ENCODE measurements around the gene SPTBN5. TPM values are rescaled to one million over a fixed set of nuclear protein-coding genes. Genes with fewer than 3 reads are reported as not detected.

Gene SPTBN5
- total RNA-seq, 3 donors from 2014 or later (not counting 1 experiment from before 2014, with no cell fraction given), result 4.1 to 6.0 (median 5.2) TPM

DNA sequence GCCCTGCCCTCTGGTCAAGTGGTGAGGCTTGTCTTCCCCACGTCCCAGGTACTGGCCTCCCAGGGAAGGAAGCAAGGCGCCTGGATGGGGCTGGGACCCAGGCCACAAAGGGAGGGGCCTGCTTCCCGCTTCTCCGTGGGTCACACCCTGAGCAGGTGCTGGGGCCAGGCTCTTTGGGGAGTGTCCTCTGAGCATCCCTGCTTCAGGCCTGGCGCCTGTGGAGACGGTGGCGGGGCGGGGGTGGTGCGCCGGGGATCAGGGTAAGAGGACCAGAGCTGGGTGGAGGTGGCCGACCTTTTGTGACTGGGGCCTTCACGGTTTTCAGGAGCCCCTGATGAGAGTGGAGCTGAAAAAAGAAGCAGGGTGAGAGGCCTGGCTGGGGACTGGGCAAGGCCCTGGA lies 51.6 kb downstream of the SPTBN5 start:
- DNase-seq (no peak), ATAC-seq (no peak)
- Mint-ChIP-seq H3K36me3 (no peaks in the 10 kb centered on the region), H3K27ac (no peak overlapping the region), H3K4me3 (no peak overlapping the region), H3K9me3 (no peaks in the 10 kb centered on the region), H3K27me3 (ENCODE audit: low read depth in 2 of 2) (no peaks in the 10 kb centered on the region), H3K4me1 (peaks cover 0 to 13% of the 10 kb centered on the region in 2 donors)
- no peak overlapping the region for H3K27ac ChIP-seq (ENCODE audit: low read length)
- H3K4me3 ChIP-seq (ENCODE audit: low read length), result no peak overlapping the region
- TF ChIP-seq, protein P1, sequence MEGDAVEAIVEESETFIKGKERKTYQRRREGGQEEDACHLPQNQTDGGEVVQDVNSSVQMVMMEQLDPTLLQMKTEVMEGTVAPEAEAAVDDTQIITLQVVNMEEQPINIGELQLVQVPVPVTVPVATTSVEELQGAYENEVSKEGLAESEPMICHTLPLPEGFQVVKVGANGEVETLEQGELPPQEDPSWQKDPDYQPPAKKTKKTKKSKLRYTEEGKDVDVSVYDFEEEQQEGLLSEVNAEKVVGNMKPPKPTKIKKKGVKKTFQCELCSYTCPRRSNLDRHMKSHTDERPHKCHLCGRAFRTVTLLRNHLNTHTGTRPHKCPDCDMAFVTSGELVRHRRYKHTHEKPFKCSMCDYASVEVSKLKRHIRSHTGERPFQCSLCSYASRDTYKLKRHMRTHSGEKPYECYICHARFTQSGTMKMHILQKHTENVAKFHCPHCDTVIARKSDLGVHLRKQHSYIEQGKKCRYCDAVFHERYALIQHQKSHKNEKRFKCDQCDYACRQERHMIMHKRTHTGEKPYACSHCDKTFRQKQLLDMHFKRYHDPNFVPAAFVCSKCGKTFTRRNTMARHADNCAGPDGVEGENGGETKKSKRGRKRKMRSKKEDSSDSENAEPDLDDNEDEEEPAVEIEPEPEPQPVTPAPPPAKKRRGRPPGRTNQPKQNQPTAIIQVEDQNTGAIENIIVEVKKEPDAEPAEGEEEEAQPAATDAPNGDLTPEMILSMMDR (IDR thresholded peaks at IDR 0.05), result no peak
- intact Hi-C loops (cut with micrococcal nuclease), result no loop called here
- peaks cover 27% of the 10 kb centered on the region for H3K36me3 ChIP-seq (ENCODE audit: control insufficient read depth, insufficient read depth, low read length)
- H3K9me3 ChIP-seq (ENCODE audit: control insufficient read depth, insufficient read depth, low read length), result no peaks in the 10 kb centered on the region
- 85% methylated on average over 11 of the region's 12 CpGs for WGBS (ENCODE audit: insufficient coverage)
- no peaks in the 10 kb centered on the region for H3K27me3 ChIP-seq (ENCODE audit: control insufficient read depth, insufficient read depth, low read length)
- peaks cover 24% of the 10 kb centered on the region for H3K4me1 ChIP-seq (ENCODE audit: control insufficient read depth, insufficient read depth, low read length)

DNA sequence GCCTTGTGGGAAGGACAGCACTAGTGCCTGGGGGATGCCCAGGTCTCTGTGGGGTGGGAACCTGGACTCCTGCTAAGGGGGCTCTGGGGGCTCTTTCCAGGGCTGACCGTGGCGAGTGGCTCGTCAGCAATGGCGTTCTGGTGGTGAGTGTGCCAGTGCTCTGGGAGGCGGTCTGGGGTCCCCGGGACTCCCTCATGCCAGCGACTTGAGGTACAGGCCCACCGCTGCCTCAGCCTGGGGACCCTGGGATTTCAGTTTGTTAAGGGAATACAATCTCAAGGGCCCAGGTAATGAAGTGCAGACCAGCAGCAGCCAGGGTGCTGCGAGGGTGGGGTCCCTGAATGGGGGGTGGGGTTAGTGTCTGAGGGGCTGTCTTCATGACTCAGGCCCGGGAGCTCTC lies 52.7 kb downstream of the SPTBN5 start:
- TF ChIP-seq, protein P1 (IDR thresholded peaks at IDR 0.05), result no peak
- Histone ChIP-seq H3K9me3 (ENCODE audit: control insufficient read depth, insufficient read depth, low read length) (no peaks in the 10 kb centered on the region), H3K27ac (ENCODE audit: low read length) (no peak overlapping the region), H3K4me1 (ENCODE audit: control insufficient read depth, insufficient read depth, low read length) (peaks cover 24% of the 10 kb centered on the region), H3K36me3 (ENCODE audit: control insufficient read depth, insufficient read depth, low read length) (peaks cover 30% of the 10 kb centered on the region), H3K27me3 (ENCODE audit: control insufficient read depth, insufficient read depth, low read length) (no peaks in the 10 kb centered on the region), H3K4me3 (ENCODE audit: low read length) (no peak overlapping the region)
- Mint-ChIP-seq H3K4me3 (no peak overlapping the region), H3K36me3 (no peaks in the 10 kb centered on the region), H3K27ac (peak overlapping the region in 1 of 2 donors; percentile 68), H3K4me1 (peaks cover 0 to 13% of the 10 kb centered on the region in 2 donors), H3K27me3 (ENCODE audit: low read depth in 2 of 2) (no peaks in the 10 kb centered on the region), H3K9me3 (no peaks in the 10 kb centered on the region)
- DNase-seq, result no peak
- 96% methylated on average over 10 of the region's 10 CpGs for WGBS (ENCODE audit: insufficient coverage)
- no peak for ATAC-seq
- intact Hi-C loops (cut with micrococcal nuclease), result no loop called here

DNA sequence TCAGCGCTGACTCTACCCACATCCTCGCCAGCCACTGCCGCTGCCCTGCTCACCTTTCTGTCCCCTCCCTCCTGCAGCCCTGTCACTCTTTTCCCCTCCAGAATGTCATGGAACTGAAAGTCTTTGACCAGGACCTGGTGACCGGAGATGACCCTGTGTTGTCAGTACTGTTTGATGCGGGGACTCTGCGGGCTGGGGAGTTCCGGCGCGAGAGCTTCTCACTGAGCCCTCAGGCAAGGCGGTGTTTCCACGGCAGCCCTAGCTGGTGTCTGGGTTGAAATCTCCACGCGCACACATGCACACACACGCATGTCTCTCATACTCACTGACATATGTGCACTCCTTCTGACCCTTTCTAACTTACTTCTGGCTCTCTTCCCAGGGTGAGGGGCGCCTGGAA lies 53.2 kb downstream of the SPTBN5 start:
- intact Hi-C loops (cut with micrococcal nuclease), result no loop called here
- no peak for DNase-seq
- TF ChIP-seq, protein P1 (IDR thresholded peaks at IDR 0.05), result no peak
- no peaks in the 10 kb centered on the region for H3K27me3 ChIP-seq (ENCODE audit: control insufficient read depth, insufficient read depth, low read length)
- Mint-ChIP-seq H3K36me3 (no peaks in the 10 kb centered on the region), H3K4me1 (peaks cover 0 to 13% of the 10 kb centered on the region in 2 donors), H3K9me3 (no peaks in the 10 kb centered on the region), H3K4me3 (no peak overlapping the region), H3K27ac (peak overlapping the region in 1 of 2 donors; percentile 68), H3K27me3 (ENCODE audit: low read depth in 2 of 2) (no peaks in the 10 kb centered on the region)
- WGBS (ENCODE audit: insufficient coverage), result 86% methylated on average over 14 of the region's 15 CpGs
- no peak overlapping the region for H3K4me3 ChIP-seq (ENCODE audit: low read length)
- peaks cover 24% of the 10 kb centered on the region for H3K4me1 ChIP-seq (ENCODE audit: control insufficient read depth, insufficient read depth, low read length)
- no peak overlapping the region for H3K27ac ChIP-seq (ENCODE audit: low read length)
- peaks cover 26% of the 10 kb centered on the region for H3K36me3 ChIP-seq (ENCODE audit: control insufficient read depth, insufficient read depth, low read length)
- no peaks in the 10 kb centered on the region for H3K9me3 ChIP-seq (ENCODE audit: control insufficient read depth, insufficient read depth, low read length)
- ATAC-seq, result peak; percentile 33 to 82 (median 63)
